SKM-1 treated with dmso at 0.1 percent for 144 hours (cell line): Measurements from ENCODE around the gene POU2F2.
A peak's percentile ranks its signal among the peaks of the same experiment; 100 is the strongest.

Experiments
- DNase-seq: peaks from one replicate; lab custom pipeline; 2025; ENCODE audit not compliant: unreplicated experiment; lab: John Stamatoyannopoulos, UW

Gene POU2F2

DNA sequence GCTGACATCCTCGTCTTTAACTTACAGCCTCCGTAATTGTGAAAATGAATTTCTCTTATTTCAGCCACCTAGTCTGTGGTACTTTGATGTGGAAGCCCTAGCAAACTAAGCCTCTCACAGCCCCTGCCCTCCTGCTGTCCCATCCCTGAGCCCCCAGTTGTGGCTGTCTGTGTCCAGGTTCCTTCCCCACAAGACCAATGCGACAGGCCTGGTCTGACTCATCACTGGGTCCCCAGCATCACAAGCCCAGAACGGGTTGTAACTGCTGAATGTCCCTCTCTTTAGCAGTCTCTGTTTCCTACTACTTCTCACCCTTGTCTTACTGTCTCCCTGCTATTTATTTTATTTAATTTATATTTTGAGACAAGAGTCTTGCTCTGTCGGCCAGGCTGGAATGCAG, 5.7 kb downstream of the POU2F2 start:
- DNase-seq: no peak

- no peak for DNase-seq
These were observed 6.7 kb downstream of the POU2F2 start for GRCh38 chr19:42125536-42125935.

DNA sequence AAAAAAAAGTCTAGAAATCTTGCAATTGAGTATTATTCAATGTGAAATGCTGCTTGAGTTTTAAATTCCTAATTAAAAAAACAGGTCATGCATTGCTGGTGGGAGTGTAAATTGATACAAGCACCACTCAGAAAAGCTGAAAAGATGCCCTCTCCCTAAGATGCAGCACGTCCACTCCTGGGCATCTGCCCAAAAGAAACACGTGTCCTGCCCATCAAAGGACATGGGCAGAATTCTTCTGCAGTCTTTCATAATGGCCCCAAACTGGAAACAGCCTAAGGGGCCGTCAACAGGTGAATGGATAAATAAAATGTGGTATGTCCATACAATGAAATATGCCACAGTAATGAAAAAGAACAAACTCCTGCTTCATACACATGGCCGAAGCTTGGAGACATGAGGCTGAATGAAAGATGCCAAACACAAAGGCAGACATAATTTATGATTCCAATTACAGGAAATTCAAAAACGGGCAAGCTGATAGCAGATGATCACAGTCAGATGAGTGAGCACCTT, 7.8 kb downstream of the POU2F2 start:
- no peak for DNase-seq

- DNase-seq: no peak
These were observed 8.5 kb downstream of the POU2F2 start for GRCh38 chr19:42123765-42124164.

DNA sequence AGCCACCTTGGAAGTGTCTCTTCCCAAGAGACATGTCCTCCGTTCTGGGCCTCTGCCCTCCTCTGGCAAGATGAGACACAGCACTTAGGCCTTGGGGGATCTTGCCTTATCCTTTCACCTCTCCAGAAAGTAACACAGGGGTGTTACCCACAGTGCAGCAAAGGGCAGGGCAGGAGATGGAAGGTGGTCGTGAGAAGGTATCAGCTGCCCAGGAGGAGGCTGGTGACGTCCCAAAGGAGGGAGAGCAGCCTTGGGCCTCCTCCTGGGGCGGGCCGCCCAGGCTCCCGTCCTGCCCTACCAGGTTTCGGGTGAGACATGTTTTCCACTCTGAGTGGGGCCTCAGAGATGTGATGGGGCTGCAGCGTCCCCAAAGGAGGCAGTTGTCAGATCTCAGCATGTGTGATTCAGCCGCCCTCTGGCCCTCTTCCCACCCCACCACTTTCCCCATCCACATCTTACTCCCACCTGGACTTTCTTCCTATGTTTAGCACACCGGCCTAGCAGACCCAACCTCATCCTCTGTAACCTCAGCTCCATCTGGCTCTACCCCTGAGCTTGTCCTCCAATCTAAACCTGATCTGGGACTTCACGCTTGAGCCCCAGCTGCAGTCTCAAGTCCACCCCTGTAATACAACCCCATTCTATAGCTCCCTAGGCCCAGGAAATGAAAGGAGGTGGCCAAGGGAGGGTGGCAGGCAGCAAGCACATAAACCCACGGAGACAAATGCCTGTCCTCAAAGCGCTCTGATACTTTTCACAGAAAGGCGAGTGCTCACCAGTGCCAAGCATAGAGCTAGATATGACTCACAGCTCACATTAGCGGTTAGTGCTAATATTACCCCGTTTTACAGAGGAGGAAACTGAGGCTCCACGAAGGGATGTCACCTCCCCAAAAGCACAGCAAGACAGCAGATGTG, 9.3 kb downstream of the POU2F2 start:
- peak; percentile 7 for DNase-seq

DNA sequence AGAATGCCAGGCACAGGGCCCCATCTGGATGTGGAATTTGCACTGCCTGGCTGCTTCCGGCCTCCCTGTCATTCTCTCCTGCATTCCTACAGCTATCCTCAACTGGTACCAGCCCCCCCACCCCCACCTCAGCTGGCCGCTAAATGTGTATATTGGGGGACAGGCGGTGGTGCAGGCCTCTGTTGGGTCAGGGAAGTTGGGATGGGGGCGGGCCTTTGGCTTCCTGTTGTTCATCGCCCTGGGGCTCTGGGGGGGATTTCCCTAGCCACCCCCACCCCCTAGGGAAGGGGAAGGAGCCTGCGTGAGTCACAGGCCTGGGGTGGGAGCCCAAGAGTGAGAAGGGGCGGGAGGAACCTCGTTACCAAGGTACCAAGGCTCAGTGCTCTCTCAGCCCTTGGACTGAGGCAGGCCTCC, 10.6 kb downstream of the POU2F2 start:
- DNase-seq: peak; percentile 4

DNA sequence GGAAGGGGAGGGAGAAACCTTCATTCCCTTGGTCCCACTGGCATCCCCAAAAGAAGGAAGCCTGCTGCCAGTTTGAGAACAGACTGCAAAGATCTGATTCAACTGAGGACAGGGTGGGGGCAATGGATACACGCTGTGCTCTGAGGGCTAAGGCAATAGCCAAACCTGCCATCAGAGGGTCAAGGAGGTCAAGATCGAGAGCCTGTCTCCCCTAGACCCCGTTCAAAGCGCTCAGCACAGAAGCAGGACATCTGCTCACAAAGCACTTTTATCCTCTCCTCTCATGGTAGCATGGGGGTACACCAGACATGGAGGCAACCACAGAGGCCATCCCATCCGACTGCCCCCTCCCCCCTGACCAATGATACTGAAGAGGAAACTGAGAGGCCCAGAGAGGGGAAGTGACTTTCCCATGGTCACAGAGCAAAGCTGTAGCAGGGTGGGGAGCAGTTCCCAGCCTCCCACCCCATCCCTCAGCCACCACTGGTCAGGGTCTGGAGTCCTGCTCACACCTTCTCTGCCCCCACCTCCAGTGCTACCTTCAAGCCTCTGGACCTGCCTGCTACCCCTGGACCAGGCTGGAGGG, 11.1 kb downstream of the POU2F2 start:
- DNase-seq: no peak

GRCh38 chr19:42120276-42120980, 11.8 kb downstream of the POU2F2 start:
- DNase-seq: no peak

GRCh38 chr19:42117076-42117475, 15.2 kb downstream of the POU2F2 start:
- DNase-seq: no peak

- DNase-seq: no peak
These were observed 15.8 kb downstream of the POU2F2 start for GRCh38 chr19:42116308-42117075.

- no peak for DNase-seq
These were observed 16.5 kb downstream of the POU2F2 start for GRCh38 chr19:42115705-42116104.

DNA sequence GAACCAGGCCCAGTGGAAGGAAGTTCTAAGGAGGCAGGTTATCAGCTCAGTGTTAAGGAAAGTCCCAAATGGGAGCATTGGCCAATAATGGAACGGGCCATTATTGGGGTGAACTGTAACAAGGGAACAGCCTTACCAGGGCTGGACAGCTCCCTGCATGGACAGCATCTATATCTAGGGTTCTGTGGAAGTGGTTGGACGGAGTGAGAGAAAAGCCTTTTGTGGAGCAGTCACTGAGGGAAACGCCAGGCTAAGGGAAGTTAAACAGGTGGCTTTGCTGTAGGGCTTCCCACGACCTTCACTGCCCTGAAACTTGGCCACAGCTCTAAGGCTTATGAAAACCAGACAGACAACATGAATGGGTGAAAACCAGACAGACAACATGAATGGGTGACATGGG, 17.0 kb downstream of the POU2F2 start:
- no peak for DNase-seq

- no peak for DNase-seq
These were observed 17.8 kb downstream of the POU2F2 start for GRCh38 chr19:42114412-42114811.

DNA sequence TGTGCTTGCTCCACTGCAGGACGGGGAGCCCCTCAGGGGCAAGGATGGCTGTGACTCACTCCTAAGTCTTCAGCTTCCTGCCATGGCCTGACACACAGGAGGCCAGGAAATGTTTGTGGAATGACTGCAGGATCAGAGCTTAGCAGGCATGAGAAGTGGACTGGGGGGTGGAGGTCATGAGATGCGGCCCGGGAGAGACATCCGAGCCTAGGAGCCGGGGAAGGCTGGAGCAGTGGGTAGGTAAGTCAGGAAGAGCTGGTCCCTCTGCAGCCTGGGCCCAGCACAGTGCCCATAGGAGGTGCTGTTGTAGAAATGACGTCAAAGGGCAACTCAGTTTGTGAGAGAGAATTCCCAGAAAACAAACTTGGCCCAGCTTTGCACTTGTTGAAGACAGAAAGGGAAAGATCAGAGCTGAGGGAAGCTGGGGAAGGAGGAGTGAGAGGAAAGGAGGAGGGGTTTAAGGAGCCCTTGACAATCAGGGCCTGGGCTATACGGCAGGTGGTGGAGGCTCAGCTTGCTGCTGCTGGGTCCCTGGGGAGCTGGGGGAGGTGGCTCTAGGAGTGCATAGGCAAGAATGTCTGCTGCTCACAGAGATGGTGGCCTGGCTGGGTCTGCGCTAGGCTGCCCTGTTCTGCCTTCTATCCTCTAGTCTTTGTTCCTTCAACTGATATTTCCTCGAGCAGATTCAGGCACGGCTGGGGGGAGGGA, 18.5 kb downstream of the POU2F2 start:
- DNase-seq: no peak

DNA sequence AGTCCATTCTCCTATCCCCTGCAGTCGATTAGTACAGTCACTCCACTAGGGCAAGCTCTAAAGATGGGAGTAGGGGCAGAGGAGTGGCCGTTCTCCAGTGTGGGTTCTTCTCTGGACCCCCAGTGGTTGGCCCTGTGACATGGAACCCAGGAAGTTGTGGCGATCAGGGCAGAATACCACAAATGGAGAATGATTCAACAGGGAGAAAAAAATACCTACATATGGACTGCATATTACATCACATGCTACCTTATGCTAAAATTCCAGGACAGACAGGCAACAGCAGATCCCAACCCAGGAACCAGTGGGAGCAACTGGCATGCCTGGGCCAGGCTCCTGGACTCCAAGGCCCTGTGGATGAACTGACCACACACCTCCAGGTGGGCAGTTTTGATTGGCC, 20.4 kb downstream of the POU2F2 start:
- no peak for DNase-seq

DNA sequence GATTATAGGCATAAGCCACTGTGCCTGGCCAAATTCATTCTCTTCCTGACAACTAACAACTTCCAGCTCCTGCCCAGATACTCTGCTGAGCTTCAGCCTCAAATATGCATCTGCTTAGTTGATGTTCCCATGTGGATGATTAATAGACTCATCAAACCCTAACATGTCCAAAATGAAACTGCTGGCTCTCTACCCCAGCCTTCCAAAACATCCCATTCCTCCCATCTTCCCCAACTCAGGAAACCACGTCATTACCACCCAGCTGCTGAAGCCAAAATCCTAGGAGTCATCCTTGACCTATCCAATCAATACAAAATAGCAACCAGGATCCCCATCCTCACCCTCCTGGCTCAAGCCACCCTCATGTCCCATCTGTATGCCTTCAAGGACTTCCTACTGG, 20.9 kb downstream of the POU2F2 start:
- DNase-seq: no peak

DNA sequence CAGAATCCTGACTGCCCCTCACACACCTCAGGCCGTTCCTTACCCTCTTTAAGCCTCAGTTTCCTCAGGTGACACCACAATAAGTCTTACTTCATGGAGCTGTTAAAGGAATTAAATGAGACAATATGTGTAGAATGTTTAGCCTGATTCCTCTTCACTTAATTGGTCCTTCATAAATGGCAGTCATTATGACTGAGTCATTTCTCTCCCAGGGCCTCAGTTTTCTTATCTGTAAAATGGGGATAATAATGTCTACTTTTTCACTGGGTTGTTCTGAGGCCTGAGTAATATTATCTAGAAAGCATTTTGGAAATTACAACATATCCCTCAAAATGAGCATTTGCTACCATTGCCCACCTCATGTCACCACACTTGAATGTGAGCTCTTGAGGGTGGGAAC, 21.6 kb downstream of the POU2F2 start:
- no peak for DNase-seq

- no peak for DNase-seq
These were observed 22.4 kb downstream of the POU2F2 start for GRCh38 chr19:42109896-42110295.

DNA sequence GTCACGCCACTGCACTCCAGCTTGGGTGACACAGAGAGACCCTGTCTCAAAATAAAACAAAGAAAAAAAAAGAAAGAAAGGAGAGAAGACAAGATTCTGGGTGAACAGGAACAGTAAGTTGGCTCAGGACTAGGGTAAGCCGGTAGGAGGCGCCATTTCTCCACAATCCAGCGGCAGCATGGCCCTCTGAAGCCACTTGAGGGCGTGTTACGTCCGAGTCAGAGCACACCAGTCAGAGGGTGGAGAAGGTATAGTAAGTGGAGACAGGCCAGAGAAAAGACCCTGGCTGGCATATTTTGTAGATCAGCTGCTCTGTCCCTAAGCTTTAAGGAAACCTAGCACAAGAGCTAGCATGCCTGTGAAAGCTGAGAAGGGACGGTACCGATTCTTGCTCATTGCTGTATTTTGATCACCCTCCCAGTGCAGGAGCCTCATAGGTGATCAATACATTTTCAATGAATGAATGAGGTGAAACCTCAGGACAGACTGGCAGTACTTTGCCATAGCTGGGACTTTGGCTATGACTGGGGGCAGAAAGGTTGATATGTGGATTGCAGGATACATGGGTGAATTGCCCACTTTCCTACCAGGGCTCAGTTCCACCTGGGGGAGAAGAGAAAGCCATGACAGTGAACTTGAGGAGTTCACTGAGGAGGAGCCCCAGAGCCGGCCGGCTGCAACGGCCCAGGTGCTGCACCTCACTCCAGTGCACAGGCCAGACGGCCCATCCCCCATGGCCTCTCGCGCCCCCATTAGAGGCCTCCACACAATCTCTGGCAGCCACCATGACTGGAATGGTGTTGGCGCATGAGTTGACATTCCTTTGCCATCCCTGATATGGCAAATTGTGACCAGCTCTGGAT, 23.5 kb downstream of the POU2F2 start:
- peak; percentile 50 for DNase-seq
